ENCODE data around the gene ATP11A.

- TF ChIP-seq GATA2 (IDR thresholded peaks at IDR 0.05; ENCODE audit: low read depth, low read length) (no peak), GATA3 (IDR thresholded peaks at IDR 0.05; ENCODE audit: low read depth, low read length) (no peak)
Measured at GRCh38 chr13:112911285-112911701, 221.5 kb downstream of the ATP11A start.
